Trophoblast cell (in vitro differentiated cells and primary cell): ENCODE data around the gene RDH8.

Source experiments
- DNase-seq, 2 donors: peaks; one replicate each; pipeline ENCODE4 v3.0.0-alpha.2; 2016
- H2AFZ ChIP-seq: 2 replicates; pipeline ENCODE4 v1.6.1; 2013; ENCODE audit warnings: low read length, moderate library complexity, mild to moderate bottlenecking; ENCODE audit not compliant: insufficient read depth, poor library complexity
- H2AK5ac ChIP-seq: 2 replicates; pipeline ENCODE4 v1.6.1; 2013; ENCODE audit warnings: mild to moderate bottlenecking, low read length
- H2BK120ac ChIP-seq: 2 replicates; pipeline ENCODE4 v1.6.1; 2013; ENCODE audit warnings: low read length, mild to moderate bottlenecking, moderate library complexity; ENCODE audit not compliant: insufficient read depth, poor library complexity
- H2BK12ac ChIP-seq: 2 replicates; pipeline ENCODE4 v1.6.1; 2013; ENCODE audit warnings: mild to moderate bottlenecking, low read length, moderate library complexity
- H2BK5ac ChIP-seq: 2 replicates; pipeline ENCODE4 v1.6.1; 2013; ENCODE audit warnings: low read length, low read depth, moderate library complexity, mild to moderate bottlenecking; ENCODE audit not compliant: poor library complexity
- H3K14ac ChIP-seq: 2 replicates; pipeline ENCODE4 v1.6.1; 2013; ENCODE audit warnings: mild to moderate bottlenecking, low read length
- H3K18ac ChIP-seq: 2 replicates; pipeline ENCODE4 v1.6.1; 2013; ENCODE audit warnings: mild to moderate bottlenecking, low read length
- H3K23ac ChIP-seq: 2 replicates; pipeline ENCODE4 v1.6.1; 2013; ENCODE audit warnings: low read length
- H3K27ac ChIP-seq: 2 replicates; pipeline ENCODE4 v1.5.1; 2013; ENCODE audit warnings: low read depth, mild to moderate bottlenecking, inconsistent platforms, low read length, moderate library complexity
- H3K27me3 ChIP-seq: 2 replicates; pipeline ENCODE4 v1.6.1; 2013; ENCODE audit warnings: inconsistent platforms, mild to moderate bottlenecking, low read length, moderate library complexity; ENCODE audit not compliant: insufficient read depth
- H3K36me3 ChIP-seq, 2 experiments: 1 replicate in 1 of 2; 2 replicates in 1 of 2; pipeline ENCODE4 v1.6.1; 2013; ENCODE audit warnings: low read length in 2 of 2, mild to moderate bottlenecking in 2 of 2, moderate library complexity in 1 of 2; ENCODE audit not compliant: insufficient read depth in 2 of 2, control insufficient read depth in 1 of 2
- H3K4ac ChIP-seq: 2 replicates; pipeline ENCODE4 v1.6.1; 2013; ENCODE audit warnings: low read depth, mild to moderate bottlenecking, low read length, moderate library complexity
- H3K4me1 ChIP-seq, 2 experiments: 1 replicate in 1 of 2; 2 replicates in 1 of 2; pipeline ENCODE4 v1.6.1; 2013; ENCODE audit warnings: low read length in 2 of 2, mild to moderate bottlenecking in 2 of 2, moderate library complexity in 1 of 2; ENCODE audit not compliant: insufficient read depth in 2 of 2, control insufficient read depth in 1 of 2
- H3K4me2 ChIP-seq: 2 replicates; pipeline ENCODE4 v1.6.1; 2013; ENCODE audit warnings: inconsistent platforms, mild to moderate bottlenecking, low read length, moderate library complexity
- H3K4me3 ChIP-seq: 2 replicates; pipeline ENCODE4 v1.5.1; 2013; ENCODE audit warnings: mild to moderate bottlenecking, low read depth, low read length, inconsistent platforms
- H3K79me1 ChIP-seq: one replicate; pipeline ENCODE4 v1.6.1; 2013; ENCODE audit warnings: low read length
- H3K79me2 ChIP-seq: 2 replicates; pipeline ENCODE4 v1.6.1; 2013; ENCODE audit warnings: low read length, mild to moderate bottlenecking; ENCODE audit not compliant: control insufficient read depth, insufficient read depth, poor library complexity
- H3K9ac ChIP-seq: 2 replicates; pipeline ENCODE4 v1.6.1; 2013; ENCODE audit warnings: mild to moderate bottlenecking, low read length
- H3K9me3 ChIP-seq: 2 replicates; pipeline ENCODE4 v1.6.1; 2013; ENCODE audit warnings: low read depth, mild to moderate bottlenecking, control low read depth, inconsistent platforms, low read length; ENCODE audit not compliant: insufficient read depth
- H4K12ac ChIP-seq: 2 replicates; pipeline ENCODE4 v1.6.1; 2013; ENCODE audit warnings: low read depth, mild to moderate bottlenecking, low read length, moderate library complexity
- H4K8ac ChIP-seq: 2 replicates; pipeline ENCODE4 v1.6.1; 2013; ENCODE audit warnings: low read depth, mild to moderate bottlenecking, low read length, moderate library complexity
- H4K91ac ChIP-seq: one replicate; pipeline ENCODE4 v1.6.1; 2013; ENCODE audit warnings: low read depth, mild to moderate bottlenecking, low read length, moderate library complexity
- WGBS: extraction: QIAGEN DNeasy Blood & Tissue Kit; methylation state at CpG from one replicate; pipeline ENCODE4 v1.1.7; 2013; ENCODE audit warnings: missing lambda C conversion rate; ENCODE audit not compliant: insufficient read length, insufficient coverage; ENCODE audit errors: extremely low coverage; 5-methylcytosine and 5-hydroxymethylcytosine counted together

RDH8 gene

DNA sequence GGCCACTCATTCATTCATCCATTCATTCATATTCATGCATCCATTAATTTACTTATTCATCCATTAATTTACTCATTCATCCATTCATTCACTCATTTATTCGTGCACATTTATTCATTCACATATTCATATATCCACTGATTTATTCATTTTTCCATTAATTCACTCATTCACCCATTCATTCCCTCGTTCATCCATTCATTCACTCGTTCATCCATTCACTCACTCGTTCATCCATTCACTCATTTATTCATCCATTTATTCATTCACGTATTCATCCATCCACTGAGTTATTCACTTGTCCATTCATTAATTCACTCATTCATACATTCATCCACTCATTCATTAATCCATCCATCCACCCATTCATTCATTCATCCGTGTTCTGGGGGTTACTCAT is 41.2 kb upstream of the RDH8 start:
- Histone ChIP-seq H3K4me3 (no peak overlapping the region), H3K36me3 (no peaks in the 10 kb centered on the region), H3K4ac (no peak overlapping the region), H2BK12ac (no peak overlapping the region), H2BK120ac (no peak overlapping the region), H4K8ac (no peak overlapping the region), H4K91ac (no peak overlapping the region), H2AFZ (no peak overlapping the region), H4K12ac (no peak overlapping the region), H3K27me3 (peaks cover 4% of the 10 kb centered on the region), H3K27ac (no peak overlapping the region), H3K14ac (no peak overlapping the region), H3K4me1 (no peaks in the 10 kb centered on the region), H2AK5ac (no peak overlapping the region), H3K23ac (no peak overlapping the region), H3K79me1 (no peaks in the 10 kb centered on the region), H3K9ac (no peak overlapping the region), H2BK5ac (no peak overlapping the region), H3K9me3 (peaks cover 3% of the 10 kb centered on the region), H3K4me2 (no peak overlapping the region), H3K18ac (no peak overlapping the region), H3K79me2 (no peaks in the 10 kb centered on the region)
- 88% methylated on average over 5 of the region's 6 CpGs for WGBS
- DNase-seq, result no peak

DNA sequence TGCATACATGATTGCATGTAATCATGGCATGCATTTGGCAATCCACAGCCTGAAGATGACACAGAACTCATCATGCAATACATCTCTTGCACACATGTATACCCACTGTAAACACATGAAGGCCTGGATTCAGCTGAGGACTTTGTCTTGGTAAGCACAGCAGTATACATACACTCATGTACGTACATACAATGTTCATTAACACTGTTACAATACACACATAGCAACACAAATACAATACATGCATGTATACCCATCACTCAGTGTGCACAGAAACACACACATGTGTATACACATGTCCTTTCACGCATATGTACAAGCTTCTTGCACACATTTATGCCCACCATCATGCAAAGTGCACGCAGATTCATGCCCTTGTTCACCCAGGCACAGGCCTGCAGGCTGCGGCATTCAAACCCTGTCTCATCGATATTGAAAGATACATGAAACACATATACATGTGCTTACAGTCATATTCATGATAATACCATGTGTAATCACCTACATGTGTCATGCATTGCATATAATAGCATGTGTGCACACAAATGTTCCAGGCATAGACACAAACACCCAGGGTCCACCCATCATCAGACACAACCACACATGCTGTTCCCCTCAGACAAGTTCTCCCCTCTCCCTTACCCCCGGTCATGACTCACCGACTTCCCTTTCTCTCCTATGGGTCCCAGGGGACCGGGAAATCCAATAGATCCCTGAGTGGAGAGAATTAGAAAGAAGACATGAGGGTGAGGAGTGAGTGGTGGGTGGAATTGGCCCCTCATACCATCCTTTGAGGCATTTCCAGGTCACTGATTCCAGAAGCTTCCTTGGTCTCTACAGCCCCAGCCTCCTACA is 31.6 kb upstream of the RDH8 start:
- Histone ChIP-seq H3K27ac (no peak overlapping the region), H3K79me2 (no peaks in the 10 kb centered on the region), H4K8ac (no peak overlapping the region), H3K36me3 (no peaks in the 10 kb centered on the region), H3K27me3 (no peaks in the 10 kb centered on the region), H2BK12ac (no peak overlapping the region), H3K23ac (no peak overlapping the region), H3K4me2 (no peak overlapping the region), H3K14ac (no peak overlapping the region), H2AK5ac (no peak overlapping the region), H4K12ac (no peak overlapping the region), H3K4me1 (no peaks in the 10 kb centered on the region), H2AFZ (no peak overlapping the region), H2BK120ac (no peak overlapping the region), H4K91ac (no peak overlapping the region), H3K79me1 (no peaks in the 10 kb centered on the region), H3K4me3 (no peak overlapping the region), H3K9me3 (peaks cover 3% of the 10 kb centered on the region), H3K4ac (no peak overlapping the region), H3K18ac (no peak overlapping the region), H2BK5ac (no peak overlapping the region), H3K9ac (no peak overlapping the region)
- DNase-seq, result no peak
- WGBS, result no CpG with 5 or more reads among the region's 8 CpGs

DNA sequence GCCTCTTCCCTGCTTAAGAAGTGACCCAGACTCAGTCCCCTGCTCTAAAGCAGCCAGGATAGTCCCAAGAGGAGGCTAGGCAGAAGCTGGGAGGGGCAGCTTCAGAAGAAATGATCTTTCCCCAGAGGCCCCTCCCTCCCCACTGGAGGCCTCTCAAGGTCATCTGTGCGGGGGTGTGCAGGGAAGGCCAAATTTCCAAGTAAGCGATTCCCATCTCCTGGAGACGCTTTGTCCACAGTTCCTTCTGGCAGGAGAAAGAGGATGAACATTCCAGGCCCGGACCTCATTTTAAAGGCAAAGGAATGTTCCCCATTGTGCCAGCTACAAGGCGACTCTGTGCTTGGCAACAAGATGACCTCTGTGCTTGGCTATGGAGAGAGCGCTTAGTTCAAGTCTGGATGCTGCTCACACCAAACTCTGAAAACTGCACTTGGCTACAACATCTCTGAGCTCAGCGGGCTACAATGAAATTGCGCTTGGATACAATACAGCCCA is 26.4 kb upstream of the RDH8 start:
- Histone ChIP-seq H3K36me3 (no peaks in the 10 kb centered on the region), H3K27me3 (no peaks in the 10 kb centered on the region), H2AK5ac (no peak overlapping the region), H3K4me2 (no peak overlapping the region), H3K79me1 (no peaks in the 10 kb centered on the region), H2BK120ac (no peak overlapping the region), H3K4me3 (no peak overlapping the region), H3K23ac (no peak overlapping the region), H4K91ac (no peak overlapping the region), H3K79me2 (no peaks in the 10 kb centered on the region), H3K4ac (no peak overlapping the region), H3K27ac (no peak overlapping the region), H3K9me3 (no peaks in the 10 kb centered on the region), H3K9ac (no peak overlapping the region), H2BK5ac (no peak overlapping the region), H4K12ac (no peak overlapping the region), H2AFZ (no peak overlapping the region), H3K4me1 (no peaks in the 10 kb centered on the region), H4K8ac (no peak overlapping the region), H3K18ac (no peak overlapping the region), H2BK12ac (no peak overlapping the region), H3K14ac (no peak overlapping the region)
- no peak for DNase-seq
- WGBS, result no CpG with 5 or more reads among the region's 8 CpGs

DNA sequence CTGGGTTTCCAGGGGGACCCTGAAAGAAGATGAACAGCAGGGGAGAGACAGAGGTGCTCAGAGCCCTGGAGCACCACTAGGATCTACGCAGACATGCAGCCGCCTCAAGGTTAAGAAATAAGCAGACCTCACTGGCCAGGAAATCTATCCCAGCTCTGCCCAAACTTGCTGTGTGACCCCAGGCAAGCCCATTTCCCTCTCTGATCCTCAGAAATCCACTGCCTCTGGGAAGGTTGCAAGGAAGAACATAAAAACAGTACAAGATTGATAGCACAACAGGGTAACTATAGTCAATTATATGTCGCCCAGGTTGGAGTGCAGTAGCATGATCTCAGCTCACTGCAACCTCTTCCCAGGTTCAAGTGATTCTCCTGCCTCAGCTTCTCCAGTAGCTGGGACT is 23.8 kb upstream of the RDH8 start:
- no peak overlapping the region for H2BK5ac ChIP-seq
- H3K9ac ChIP-seq, result peak overlapping the region; percentile 18
- WGBS, result no CpG with 5 or more reads among the region's 3 CpGs
- H4K12ac ChIP-seq, result no peak overlapping the region
- H3K4me2 ChIP-seq, result no peak overlapping the region
- no peak overlapping the region for H3K18ac ChIP-seq
- no peaks in the 10 kb centered on the region for H3K79me2 ChIP-seq
- H3K36me3 ChIP-seq, result no peaks in the 10 kb centered on the region
- no peak overlapping the region for H3K4ac ChIP-seq
- no peak overlapping the region for H2AK5ac ChIP-seq
- H3K14ac ChIP-seq, result no peak overlapping the region
- no peak overlapping the region for H3K27ac ChIP-seq
- no peak for DNase-seq
- no peak overlapping the region for H2BK12ac ChIP-seq
- no peak overlapping the region for H2AFZ ChIP-seq
- H2BK120ac ChIP-seq, result no peak overlapping the region
- no peaks in the 10 kb centered on the region for H3K4me1 ChIP-seq
- no peak overlapping the region for H4K8ac ChIP-seq
- no peak overlapping the region for H3K4me3 ChIP-seq
- no peaks in the 10 kb centered on the region for H3K27me3 ChIP-seq
- no peak overlapping the region for H3K23ac ChIP-seq
- no peaks in the 10 kb centered on the region for H3K79me1 ChIP-seq
- no peaks in the 10 kb centered on the region for H3K9me3 ChIP-seq
- H4K91ac ChIP-seq, result no peak overlapping the region
